Keratinocyte (primary cell): Measurements from ENCODE around the gene CMTR1.

Source experiments
- CTCF ChIP-seq, 3 experiments: IDR thresholded peaks in 1 of 3; conservative IDR thresholded peaks in 1 of 3; optimal IDR thresholded peaks in 1 of 3; 2 replicates in 2 of 3; 3 replicates in 1 of 3; pipeline versions ENCODE3 to v1.5.1; 2011; ENCODE audit warnings: low read length in 3 of 3, mild to moderate bottlenecking in 3 of 3, moderate library complexity in 2 of 3, control low read depth in 1 of 3, inconsistent platforms in 1 of 3; ENCODE audit not compliant: insufficient read depth in 2 of 3; ENCODE audit errors: extremely low read depth in 1 of 3
- EZH2 ChIP-seq: IDR thresholded peaks from one replicate; pipeline ENCODE4 v1.6.1; 2012; ENCODE audit warnings: inconsistent platforms, mild to moderate bottlenecking, low read length, moderate library complexity

DNA sequence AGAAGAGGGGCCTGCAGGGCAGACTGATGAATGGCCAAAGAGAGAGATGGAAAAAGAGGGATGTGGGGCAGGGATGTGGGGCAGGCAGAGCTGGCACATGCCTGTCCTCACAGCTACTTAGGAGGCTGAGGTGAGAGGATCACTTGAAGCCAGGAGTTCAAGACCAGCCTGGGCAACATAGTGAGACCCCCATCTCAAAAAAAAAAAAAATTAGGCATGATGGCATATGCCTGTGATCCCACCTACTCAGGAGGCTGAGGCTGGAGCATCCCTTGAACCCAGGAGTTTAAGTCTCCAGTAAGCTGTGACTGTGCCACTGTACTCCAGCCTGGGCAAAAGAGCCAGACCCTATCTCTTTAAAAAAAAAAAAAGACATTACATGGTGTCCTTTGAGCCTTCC is 44.4 kb upstream of the CMTR1 start:
- TF ChIP-seq CTCF (optimal IDR thresholded peaks at IDR 0.05 in 1 of 3, IDR thresholded peaks at IDR 0.05 in 1 of 3, conservative IDR thresholded peaks at IDR 0.05 in 1 of 3; ENCODE audit: extremely low read depth in 1 of 3, insufficient read depth in 2 of 3, low read length in 3 of 3), result no peak
- TF ChIP-seq EZH2, result no peak
